HG03045 (cell line): ENCODE data around the gene TUBGCP6.

Experiments
- ATAC-seq: cut with Tn5 transposase; IDR thresholded peaks from one replicate; pipeline ENCODE4 v1.9.1; 2021; ENCODE audit warnings: mild to moderate bottlenecking, moderate library complexity; ENCODE audit not compliant: unreplicated experiment

Gene TUBGCP6

DNA sequence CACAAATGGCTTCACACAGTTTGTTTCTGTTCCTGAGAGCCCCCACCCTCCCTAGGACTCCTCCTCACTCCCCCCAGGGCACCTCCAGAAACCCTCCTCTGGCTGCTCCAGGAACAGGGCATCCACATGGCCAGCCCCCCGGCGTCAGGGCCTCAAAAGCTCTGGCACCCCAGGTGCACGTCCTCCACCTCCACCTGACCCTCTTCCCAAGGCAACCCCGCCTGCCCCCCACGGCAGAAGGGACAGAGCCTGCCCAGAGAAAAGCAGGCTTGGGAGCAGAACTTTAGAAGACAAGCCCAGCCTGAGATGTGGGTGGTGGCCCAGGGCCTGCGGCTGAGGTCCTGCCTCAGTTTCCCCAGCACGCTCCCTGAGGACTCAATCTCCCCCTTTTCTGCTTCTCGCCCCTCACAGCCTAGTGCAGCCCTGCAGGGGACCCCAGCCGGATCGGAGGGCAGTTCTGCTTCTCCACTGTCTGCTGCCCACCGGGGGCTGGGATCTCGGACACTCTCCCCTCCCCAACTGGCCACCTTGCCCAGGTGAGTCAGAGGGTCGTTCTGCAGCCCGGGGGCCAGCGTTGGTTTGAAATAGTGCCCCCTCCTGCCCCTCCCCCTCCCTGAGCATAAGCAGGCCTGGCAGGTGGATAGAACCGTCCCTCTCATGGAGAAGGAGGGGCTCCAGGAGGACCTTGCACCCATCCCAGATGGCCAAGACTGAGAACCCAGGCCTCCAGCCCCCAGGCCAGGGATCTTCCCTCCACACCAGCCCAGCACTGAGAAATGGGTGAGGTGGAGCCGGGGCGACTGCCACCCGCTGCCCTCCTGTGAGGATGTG lies 61.5 kb downstream of the TUBGCP6 start:
- no peak for ATAC-seq

DNA sequence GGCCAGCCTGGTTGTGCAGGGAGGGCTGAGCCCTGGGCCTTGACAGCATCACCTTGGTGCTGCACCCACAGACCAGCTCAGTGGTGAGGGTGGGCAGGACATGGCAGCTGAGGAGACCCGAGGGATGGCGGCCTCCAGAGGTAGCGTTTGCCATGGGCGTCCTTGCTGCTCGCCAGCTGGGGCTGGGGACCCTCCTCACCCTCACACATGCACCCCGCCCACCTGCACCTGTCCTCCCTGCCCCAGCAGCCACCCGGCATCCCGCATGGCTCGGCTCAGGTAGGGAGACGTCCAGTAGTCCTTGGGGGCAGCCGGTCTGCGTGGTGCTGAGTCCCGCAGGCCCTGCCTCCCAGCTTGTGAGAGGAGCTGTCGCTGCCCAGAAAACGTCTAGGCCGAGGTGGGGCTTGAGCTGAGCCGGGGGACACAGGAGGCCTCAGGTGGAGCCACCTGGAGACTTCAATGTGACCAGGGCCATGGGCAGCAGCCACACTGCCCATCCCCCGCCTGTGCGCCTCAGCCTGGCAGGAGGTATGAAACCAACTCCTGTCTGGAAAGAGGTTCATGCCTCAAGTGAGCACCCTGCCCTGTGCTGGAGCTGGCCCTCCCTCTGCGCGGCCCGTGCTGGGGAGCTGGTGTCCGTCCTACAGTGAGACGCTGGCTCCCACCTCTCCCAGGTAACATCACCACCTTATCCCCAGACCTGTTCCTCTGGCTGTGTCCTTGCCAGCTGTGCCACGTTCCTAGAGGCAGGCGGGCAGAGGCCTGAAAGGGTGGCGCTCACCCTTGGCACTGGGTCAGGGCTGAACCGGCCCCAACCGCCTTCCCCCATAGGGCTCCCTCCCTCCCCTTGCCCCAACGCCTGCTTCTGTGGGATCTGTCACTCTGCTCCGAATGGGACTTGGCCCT lies 62.4 kb downstream of the TUBGCP6 start:
- no peak for ATAC-seq

DNA sequence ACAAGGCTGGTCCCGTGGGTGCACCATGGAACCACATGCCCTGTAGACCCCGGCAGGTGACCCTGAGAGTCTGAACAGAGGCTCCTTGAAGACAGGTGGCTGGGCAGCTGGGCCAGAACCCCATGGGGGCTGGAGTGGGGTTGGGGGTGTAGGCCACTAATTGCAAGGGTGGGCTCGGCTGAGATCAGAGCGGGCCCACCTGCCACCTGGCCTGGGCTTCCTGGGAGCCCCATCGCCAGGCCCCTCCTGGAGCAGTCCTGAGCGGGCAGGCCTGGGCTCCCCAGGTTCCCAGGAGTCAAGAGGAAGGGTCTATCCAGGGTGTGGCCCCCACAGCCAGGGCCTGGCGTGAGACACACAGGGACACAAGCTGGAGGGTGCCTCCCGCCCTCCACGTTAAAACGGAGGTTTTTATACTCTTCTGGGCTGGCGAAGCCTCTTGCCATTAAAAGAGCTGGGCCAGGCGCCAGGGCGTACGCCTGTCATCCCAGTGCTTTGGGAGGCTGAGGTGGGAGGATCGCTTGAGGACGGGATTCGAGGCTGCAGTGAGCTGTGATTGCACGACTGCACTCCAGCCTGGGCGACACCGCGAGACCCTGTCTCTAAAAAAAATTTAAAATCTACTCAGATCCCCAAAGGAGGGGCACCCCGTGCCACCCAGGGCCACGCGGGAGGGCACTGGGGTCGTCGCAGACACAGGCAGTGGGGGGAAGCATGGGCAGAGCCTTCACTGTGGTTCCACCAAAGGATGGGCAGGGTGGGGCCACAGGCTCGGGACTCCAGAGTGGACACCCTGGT lies 63.9 kb downstream of the TUBGCP6 start:
- no peak for ATAC-seq

DNA sequence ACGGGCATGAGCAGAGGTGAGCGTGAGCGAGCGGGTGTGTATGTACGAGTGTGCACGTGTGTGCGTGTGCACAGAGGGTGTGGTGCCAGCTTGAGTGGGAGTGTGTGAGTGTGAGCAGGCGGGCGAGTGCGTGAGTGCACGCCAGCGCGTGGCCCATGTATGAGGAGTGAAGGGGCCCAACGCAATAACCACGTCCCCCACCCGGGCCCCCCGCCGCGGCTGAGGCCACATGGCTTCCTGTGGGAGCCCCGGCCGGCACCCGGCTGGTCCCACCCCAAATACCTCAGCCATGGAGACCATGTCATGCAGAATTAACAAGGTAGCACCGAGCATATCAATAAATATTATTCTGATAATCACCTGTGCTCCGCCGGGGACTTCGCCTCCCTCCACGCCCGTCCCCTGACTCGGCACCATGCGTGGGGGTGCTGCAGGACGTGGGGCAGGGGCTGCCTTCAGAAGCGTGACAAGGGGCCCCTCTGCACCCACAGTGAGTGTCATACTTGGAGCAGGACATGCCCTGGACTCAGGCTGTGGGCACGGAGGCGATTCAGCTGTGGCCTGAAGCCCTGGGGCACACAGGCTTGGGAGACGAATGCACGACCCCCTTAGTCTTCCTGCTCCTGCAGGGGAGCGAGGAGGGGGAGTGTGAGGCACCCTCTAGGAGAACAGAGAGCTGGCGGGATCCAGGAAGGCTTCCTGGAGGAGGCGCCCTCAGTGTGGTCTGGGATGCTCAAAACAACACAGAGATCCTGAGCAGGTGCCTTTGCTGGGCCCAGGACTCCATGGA lies 64.7 kb downstream of the TUBGCP6 start:
- ATAC-seq = no peak

DNA sequence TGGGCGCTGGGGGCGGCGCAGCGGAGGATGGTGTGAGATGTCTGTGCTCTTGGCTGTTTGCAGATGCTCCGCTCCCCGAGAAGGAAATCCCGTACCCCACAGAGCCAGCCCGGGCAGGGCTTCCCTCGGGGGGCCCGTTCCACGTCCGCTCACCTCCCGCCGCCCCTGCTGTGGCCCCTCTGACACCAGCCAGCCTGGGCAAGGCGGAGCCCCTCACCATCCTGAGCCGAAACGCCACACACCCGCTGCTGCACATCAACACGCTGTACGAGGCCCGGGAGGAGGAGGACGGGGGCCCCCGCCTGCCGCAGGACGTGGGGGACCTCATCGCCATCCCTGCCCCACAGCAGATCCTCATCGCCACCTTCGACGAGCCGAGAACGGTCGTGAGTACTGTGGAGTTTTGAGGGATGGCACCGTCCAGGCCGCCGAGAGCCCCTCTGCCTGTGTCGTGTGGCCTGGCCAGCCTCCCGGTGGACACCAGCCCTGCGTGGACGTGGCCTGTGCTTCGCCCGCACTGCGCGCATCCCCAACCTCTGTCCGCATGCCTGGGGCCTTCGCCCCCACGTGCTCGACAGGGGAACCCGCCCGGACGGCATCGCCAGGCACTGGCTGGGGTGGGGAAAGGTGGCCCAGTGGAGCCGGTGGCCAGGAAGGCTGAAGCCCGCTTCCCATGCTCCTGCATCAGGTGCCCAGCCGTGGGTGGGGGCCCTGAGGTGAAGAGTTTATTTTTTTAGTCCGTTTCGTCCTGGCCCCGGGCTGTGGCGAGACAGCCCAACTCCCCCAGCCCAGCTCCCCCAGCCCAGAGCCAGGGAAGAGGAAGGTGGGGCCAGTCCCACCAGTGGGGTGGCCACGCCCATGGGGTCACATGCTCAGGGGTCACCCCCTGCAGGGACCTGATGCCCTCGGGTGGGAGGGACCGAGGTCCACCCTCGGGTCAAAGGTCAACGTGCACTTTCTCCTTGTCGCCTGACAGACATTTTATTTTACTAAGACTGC lies 65.7 kb downstream of the TUBGCP6 start:
- no peak for ATAC-seq

DNA sequence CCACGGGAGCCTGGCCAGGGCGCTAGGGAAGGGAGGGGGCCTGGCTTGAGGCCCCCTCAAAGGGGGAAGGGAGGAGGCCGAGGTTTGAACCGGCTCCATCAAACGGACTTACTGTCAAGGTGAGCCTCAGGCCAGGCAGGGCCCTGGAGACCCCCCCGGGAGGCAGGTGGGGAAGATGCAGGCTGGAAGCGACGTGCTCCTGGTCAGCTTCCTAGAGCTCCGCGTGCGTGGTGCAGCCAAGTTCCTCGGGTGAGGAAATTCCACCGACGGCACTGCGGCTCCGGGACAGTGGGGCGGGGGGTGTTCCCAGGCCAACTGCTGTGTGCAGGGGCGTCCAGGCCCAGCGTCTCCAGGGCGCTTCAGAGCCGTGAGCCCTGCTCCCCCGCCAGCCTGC lies 66.4 kb downstream of the TUBGCP6 start:
- no peak for ATAC-seq

DNA sequence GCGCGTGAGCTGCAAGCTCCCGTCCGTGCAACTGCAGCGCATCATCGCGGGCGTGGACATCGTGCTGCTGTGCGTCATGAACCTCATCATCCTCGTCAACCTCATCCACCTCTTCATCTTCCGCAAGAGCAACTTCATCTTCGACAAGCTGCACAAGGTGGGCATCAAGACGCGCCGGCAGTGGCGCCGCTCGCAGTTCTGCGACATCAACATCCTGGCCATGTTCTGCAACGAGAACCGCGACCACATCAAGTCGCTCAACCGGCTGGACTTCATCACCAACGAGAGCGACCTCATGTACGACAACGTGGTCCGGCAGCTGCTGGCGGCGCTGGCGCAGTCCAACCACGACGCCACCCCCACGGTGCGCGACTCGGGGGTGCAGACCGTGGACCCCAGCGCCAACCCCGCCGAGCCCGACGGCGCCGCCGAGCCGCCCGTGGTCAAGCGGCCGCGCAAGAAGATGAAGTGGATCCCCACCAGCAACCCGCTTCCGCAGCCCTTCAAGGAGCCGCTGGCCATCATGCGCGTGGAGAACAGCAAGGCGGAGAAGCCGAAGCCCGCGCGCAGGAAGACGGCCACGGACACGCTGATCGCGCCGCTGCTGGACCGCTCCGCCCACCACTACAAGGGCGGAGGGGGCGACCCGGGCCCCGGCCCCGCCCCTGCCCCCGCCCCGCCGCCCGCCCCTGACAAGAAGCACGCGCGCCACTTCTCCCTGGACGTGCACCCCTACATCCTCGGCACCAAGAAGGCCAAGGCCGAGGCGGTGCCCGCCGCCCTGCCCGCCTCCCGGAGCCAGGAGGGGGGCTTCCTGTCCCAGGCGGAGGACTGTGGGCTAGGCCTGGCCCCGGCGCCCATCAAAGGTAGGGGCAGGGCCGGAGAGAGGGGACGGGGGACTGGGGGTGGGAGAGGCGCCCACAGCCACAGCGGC lies 67.0 kb downstream of the TUBGCP6 start:
- ATAC-seq = no peak

DNA sequence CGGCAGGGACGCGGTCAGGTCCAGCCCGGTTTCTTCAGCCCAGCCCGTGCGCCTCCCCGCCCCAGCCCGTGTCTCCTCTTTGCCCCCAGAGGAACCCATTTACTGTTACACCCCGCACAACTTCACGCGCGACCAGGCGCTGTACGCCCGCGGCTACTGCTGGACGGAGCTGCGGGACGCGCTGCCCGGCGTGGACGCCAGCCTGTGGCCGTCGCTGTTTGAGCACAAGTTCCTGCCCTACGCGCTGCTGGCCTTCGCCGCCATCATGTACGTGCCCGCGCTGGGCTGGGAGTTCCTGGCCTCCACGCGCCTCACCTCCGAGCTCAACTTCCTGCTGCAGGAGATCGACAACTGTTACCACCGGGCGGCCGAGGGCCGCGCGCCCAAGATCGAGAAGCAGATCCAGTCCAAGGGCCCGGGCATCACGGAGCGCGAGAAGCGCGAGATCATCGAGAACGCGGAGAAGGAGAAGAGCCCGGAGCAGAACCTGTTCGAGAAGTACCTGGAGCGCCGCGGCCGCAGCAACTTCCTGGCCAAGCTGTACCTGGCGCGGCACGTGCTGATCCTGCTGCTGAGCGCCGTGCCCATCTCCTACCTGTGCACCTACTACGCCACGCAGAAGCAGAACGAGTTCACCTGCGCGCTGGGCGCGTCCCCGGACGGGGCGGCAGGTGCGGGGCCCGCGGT lies 67.8 kb downstream of the TUBGCP6 start:
- ATAC-seq = no peak

DNA sequence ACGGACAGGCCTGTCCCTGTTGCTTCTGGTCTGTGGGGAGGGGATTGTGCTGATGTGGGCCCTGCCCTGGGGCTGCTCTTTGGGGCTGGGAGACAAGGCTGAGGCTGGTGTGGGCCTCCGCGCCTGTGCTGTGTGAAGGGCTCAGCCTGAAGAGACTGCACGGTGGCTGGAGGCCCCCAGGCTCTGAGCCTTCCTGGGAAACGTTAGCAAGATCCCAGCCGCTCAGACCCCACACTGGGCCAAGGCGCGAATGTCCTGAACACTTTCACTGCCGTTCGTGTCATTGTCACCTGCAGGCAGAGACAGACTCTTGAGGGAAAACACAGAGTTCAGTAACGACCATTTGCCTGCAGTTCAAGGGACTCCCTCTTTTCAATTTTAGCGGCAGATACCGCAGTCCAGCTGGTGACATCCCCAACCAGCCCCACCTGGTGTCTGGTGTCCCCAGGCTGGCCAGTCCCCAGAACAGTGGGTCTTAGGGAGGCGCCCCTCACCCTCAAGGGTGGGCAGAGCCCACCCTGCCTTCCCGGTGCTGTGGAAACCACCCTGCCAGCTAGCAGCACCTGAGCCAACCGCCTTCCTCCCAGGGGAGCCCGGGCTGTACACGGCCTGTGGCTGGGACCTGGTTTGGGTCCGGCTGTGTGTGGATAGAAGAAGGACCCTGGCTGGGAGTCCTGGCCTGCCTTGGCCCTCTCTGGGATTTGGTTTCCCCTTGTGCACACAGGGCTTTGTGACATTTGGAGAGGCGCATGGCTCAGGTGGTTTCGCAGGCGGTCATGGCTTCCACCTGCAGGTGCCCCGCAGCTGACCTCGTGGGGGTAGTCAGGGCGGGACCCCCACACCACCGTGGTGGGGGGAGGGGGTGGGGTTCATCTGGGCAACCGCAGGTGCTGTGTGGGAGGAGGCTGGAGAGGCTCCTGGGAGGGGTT lies 68.6 kb downstream of the TUBGCP6 start:
- ATAC-seq = no peak

DNA sequence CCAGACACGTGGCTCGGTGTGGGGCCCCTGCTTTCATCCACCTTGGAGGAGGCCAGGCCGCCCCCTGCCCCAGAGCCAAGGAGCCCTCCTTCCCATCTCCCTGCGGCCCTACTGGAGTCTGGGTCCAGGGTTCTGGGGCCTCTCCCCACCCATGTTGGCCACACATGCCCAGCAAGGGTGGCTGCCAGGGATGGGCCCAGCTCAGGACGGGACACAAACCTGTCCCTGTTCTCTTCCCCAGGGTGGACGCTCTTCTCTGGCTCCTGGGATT lies 69.7 kb downstream of the TUBGCP6 start:
- no peak for ATAC-seq

DNA sequence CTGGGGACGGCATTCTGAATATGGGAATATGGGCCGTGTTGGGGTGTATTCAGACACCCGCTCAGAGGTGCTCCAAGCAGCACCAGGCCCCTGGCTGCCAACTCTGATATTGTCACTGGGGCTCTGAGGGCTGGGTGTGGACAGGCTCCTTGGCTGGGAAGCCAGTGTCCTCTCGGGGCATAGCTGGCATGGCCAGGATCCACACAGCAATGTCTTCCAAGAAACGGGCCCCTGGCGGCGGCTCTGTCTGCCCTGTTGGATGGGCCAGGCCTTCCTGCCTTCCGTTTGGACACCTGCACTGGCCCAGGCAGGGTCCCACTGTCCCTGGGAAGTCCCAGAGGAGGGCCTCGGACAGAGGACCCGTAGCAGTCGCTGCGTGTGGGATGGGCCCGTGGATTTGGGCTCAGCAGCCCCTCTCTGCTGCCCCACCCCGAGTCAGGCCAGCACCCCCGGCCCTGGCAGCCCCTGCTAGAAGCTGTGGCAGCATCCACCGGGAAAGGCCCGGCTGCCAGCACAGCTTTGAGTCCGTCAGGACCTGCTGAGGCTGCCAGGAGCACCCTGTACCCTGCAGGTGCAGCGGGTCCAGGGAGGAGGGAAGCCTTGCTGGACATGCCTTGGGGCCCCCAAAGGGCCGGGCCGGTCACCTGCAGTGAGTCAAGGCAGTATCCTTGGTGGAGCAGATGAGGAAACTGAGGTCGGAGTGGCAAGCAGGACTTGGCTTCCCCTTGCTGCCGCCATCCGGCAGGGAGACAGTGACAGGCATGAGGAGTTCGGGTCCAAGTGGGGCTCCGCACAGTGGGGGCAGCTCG lies 70.2 kb downstream of the TUBGCP6 start:
- ATAC-seq = no peak

DNA sequence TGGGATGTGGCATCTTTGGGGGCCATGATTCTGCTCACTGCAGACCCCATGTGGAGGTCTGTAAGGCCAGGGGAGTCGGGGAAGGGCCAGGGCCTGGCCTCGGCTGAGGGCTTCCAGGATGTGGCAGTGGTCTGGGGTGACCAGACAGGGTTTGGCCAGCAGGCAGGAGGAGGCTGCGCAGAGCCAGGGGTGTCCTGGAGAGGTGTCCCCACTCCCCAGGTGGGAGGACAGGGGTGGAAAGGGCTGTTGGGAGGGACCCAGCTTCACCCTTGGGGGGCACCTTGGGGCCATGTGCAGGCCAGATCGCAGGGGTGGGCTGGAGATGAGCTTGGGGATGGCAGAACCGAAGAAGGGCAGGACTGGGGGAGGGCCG lies 70.9 kb downstream of the TUBGCP6 start:
- no peak for ATAC-seq

DNA sequence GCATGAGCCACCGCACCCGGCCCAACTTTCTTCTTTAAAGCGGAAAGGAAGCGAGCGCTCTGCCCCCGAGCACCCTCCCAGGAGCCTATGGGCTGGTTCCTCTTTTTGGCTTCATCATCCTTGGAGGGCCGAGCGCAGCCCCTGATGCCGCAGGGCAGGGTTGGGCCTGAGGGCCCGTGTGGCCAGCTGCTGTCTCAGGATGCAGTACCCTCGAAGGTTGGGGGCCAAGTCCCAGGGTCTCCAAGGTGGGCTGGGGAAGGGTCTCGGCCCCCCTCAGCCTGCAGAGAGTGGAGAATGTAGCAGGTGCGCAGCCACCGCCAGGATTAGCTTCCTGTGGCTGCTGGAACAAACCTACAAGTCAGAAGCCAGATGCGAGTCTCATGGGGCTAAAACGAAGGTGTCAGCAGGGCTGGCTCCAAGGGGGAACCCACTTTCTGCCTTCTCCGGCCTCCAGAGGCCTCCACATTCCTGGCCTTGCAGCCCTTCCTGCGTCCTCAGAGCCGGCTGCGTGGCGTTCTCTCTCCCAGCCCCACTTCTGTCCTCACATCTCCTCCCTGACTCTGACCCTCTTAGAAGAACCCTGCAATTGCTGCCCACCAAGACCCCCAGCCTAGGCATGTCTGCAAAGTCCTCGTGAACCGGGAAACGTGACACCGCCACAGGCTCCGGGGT lies 71.4 kb downstream of the TUBGCP6 start:
- no peak for ATAC-seq

DNA sequence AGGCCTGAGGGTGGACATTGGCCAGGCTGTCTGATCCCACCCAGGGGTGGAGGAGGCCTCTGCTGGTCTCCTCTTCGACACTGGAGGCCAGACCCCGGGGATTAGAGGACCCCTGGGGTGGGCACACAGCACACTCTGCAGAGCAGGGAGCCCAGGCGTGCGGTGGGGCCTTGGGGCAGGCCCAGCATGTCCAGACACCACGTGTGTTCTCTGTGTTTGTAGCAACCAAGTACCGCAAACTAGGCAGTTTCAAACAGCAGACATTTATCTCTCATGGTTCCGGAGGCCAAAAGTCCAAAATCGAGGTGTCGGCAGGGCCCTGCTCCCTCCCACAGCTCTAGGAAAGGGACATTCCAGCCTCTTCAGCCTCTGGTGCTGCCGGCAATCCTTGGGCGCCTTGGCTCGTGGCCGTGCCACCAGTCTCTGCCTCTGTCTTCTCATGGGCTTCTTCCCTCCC lies 72.8 kb downstream of the TUBGCP6 start:
- ATAC-seq = no peak

DNA sequence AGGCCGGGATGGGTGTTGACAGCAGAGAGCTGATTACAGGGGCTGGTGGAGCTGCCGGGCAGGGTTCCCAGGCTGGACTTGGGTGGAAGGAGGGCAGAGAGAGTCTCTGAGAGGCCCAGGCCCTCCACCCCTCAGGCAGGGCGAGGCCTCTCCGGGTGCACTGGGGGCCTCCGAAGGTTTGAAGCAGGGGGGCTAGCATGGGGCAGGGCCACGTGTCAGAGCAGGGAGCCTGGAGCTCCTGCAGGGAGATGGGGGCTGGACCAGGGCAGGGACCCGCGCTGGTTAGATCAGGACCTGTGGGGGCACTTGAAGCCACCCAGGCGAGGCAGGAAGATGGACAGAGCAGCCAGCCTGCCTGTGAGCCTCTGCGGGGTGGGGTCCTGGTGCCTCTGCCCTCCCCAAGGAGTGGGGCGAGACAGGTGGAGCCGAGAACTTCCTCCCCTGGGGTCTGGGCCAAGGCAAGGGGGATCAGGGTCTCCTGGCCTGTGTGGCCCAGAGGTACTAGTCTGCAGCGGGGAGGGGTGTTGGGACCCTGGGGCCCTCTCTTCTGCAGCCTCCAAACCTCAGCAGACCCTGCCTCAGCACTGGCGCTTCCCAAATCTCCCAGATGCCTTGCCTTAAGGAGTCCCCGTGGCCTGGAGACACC lies 73.4 kb downstream of the TUBGCP6 start:
- ATAC-seq = no peak
